ENCODE data around the gene CADPS2. TPM values are rescaled to one million over a fixed set of nuclear protein-coding genes. Genes with fewer than 3 reads are reported as not detected.

The CADPS2 gene
- total and polyA plus RNA-seq, 2 donors (not counting 3 experiments of a cell fraction or from before 2014, with no cell fraction given), result 9.5 to 22.6 TPM

- Histone ChIP-seq H3K4me1 (ENCODE audit: control insufficient read depth, extremely low read depth, insufficient read depth, low read length) (peaks cover 7% of the 10 kb centered on the region), H3K27me3 (ENCODE audit: control insufficient read depth in 2 of 2, insufficient read depth in 2 of 2, low read length in 2 of 2) (peaks cover 78 to 96% of the 10 kb centered on the region in 2 experiments), H3K9ac (replicated peaks; ENCODE audit: extremely low read depth, insufficient read depth, low read length) (no peak overlapping the region), H2AFZ (ENCODE audit: low read depth, low read length) (no peak overlapping the region), H3K4me2 (ENCODE audit: insufficient read depth, low read length) (no peak overlapping the region), H3K9me3 (replicated peaks; ENCODE audit: control insufficient read depth, insufficient read depth, low read length) (no peaks in the 10 kb centered on the region), H3K27ac (ENCODE audit: insufficient read depth, low read depth, low read length) (no peak overlapping the region), H3K9me1 (replicated peaks; ENCODE audit: control insufficient read depth, extremely low read depth, insufficient read depth, low read length) (no peaks in the 10 kb centered on the region), H3K36me3 (ENCODE audit: control insufficient read depth in 2 of 2, extremely low read depth in 1 of 2, insufficient read depth in 2 of 2, low read length in 2 of 2) (no peaks in the 10 kb centered on the region), H3K4me3 (replicated peaks in 1 of 3; ENCODE audit: insufficient read depth in 1 of 3, low read depth in 1 of 3, low read length in 3 of 3) (no peak overlapping the region), H3K79me2 (ENCODE audit: control insufficient read depth, insufficient read depth, low read length) (no peaks in the 10 kb centered on the region), H4K20me1 (replicated peaks; ENCODE audit: control insufficient read depth, extremely low read depth, insufficient read depth, low read length) (no peaks in the 10 kb centered on the region)
- CTCF ChIA-PET, result interaction anchor here (1.5 kb wide), 1 partner anchor 82 kb away, joined by 3 read pairs; no protein-coding TSS in a partner anchor
- intact Hi-C loops (cut with micrococcal nuclease), result no loop called here
- TF ChIP-seq POLR2A (IDR thresholded peaks at IDR 0.05; ENCODE audit: low read depth, low read length) (no peak), CTCF (IDR thresholded peaks at IDR 0.05; ENCODE audit: extremely low read depth in 1 of 2, insufficient read depth in 1 of 2, low read depth in 1 of 2, low read length in 2 of 2) (no peak), FOS (IDR thresholded peaks at IDR 0.05; ENCODE audit: borderline replicate concordance, insufficient read depth, low read length) (no peak), EZH2 (IDR thresholded peaks at IDR 0.05; ENCODE audit: borderline replicate concordance, low read depth, low read length, severe bottlenecking) (peak; percentile 78), MAX (IDR thresholded peaks at IDR 0.05; ENCODE audit: insufficient read depth, insufficient read length) (no peak)
- BruUV-seq (replicated peaks), result no TSS peak
- POLR2A ChIA-PET, result no interaction called here
- dilution Hi-C loops (cut with MboI; ENCODE audit: extremely low pct_ligation_motif_present, low sequenced_read_pairs), result no loop called here
- FAIRE-seq, result no peak
- DNase-seq (ENCODE audit: low read depth, low spot score), result no peak
Measured at GRCh38 chr7:122300211-122300932, 585.9 kb downstream of the CADPS2 start.
